Esophagus muscularis mucosa (tissue), 3 donors: ENCODE data around the gene FEZ2.

Experiments used
- POLR2AphosphoS5 ChIP-seq, 2 donors: sonication (generic); formaldehyde crosslinking; IDR thresholded peaks; one replicate each; pipeline ENCODE4 v1.6.1; 2017; ENCODE audit warnings: antibody characterized with exemption in 2 of 2
- TF ChIP-seq, protein P1 (sequence below), 3 experiments: fragments of 200-600 bp in 2 of 3; fragments of 450-650 bp in 1 of 3; sonication (generic) in 2 of 3; IDR thresholded peaks; one replicate each; pipeline ENCODE4 v1.5.1; 2017 to 2019; ENCODE audit warnings: antibody characterized with exemption in 3 of 3, mild to moderate bottlenecking in 2 of 3, moderate library complexity in 1 of 3

DNA sequence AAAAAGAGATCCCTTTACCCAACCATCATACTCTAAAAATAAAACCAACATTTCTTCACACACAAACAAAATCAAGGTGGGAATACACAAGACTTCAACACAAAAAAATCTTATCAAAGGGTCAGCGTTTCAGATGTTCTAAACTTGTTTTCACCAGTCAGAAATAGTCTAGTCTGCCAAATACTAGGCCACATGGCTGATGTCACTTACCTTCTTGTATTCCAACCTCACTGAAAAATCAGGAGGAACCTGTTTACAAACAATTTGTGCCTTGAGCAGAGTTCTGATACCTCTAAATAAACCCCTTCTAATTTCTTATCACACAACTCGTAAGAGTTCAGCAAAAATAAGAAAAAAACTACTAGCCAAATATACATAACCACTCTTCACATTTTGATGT lies 20.1 kb downstream of the FEZ2 start:
- TF ChIP-seq, protein P1, sequence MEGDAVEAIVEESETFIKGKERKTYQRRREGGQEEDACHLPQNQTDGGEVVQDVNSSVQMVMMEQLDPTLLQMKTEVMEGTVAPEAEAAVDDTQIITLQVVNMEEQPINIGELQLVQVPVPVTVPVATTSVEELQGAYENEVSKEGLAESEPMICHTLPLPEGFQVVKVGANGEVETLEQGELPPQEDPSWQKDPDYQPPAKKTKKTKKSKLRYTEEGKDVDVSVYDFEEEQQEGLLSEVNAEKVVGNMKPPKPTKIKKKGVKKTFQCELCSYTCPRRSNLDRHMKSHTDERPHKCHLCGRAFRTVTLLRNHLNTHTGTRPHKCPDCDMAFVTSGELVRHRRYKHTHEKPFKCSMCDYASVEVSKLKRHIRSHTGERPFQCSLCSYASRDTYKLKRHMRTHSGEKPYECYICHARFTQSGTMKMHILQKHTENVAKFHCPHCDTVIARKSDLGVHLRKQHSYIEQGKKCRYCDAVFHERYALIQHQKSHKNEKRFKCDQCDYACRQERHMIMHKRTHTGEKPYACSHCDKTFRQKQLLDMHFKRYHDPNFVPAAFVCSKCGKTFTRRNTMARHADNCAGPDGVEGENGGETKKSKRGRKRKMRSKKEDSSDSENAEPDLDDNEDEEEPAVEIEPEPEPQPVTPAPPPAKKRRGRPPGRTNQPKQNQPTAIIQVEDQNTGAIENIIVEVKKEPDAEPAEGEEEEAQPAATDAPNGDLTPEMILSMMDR (IDR thresholded peaks at IDR 0.05), result no peak
- no peak for TF ChIP-seq POLR2AphosphoS5 (IDR thresholded peaks at IDR 0.05)
